GM18909 (cell line): ENCODE measurements around the gene PRKG1.

Experiments
- ATAC-seq: cut with Tn5 transposase; IDR thresholded peaks from one replicate; pipeline ENCODE4 v1.9.1; 2021; ENCODE audit warnings: mild to moderate bottlenecking; ENCODE audit not compliant: unreplicated experiment, poor library complexity

Gene PRKG1

DNA sequence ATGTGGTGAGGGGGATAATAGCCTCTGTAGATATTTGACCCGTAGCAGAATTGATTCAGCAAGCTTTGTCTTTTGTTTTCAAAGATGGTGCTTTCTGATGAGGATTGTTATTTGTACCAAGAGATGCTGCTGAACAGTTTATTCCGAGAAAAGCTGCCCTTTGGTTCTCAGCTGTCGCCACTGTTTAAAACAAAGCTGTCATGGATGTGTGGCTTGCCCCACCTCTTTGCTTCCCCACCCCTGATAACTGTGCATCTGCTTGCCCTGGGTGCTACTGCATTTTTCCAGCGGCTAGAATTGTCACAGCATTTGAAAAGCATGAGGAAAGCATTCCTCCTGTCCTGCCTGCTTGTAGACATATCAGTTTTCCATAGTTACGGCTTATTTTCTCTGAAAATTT lies 852.0 kb downstream of the PRKG1 start:
- no peak for ATAC-seq

DNA sequence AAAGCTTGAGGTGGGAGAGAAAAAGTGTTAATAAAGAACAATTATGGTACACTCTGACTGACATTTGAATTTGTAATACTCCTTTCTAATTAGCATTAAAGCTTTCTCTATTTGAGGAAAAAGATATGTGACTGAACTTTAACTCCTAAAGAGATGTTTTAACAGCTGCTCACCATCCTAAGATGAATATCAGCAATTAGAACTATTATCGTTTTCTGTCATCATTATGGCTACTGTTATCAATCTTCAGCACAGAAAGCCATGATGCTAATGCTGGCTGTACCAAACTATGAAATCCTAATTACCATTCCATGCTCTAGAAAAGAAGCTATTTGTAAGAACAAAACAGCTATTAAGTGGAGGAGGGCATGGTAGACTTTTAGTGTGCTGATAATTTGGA lies 853.9 kb downstream of the PRKG1 start:
- ATAC-seq = no peak

DNA sequence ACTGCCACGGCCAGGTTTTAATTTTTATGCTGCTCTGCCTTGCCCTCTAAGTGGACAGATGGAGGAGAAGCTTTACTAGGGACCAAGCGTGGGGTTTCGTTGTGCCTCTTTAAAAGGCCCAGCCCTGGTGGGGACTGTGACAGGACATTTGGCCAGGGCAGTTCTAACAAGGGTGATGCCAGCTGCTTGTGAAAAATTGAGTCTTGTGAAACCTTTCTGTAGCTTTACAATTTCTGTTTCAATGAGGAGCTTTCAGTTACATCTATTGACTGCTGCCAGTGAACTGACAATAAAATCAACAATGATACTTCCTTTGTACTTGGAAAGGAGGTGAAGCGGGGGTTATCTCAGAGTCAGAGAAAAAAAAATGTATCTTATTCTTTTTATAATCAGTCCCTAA lies 858.2 kb downstream of the PRKG1 start:
- peak; percentile 60 for ATAC-seq

DNA sequence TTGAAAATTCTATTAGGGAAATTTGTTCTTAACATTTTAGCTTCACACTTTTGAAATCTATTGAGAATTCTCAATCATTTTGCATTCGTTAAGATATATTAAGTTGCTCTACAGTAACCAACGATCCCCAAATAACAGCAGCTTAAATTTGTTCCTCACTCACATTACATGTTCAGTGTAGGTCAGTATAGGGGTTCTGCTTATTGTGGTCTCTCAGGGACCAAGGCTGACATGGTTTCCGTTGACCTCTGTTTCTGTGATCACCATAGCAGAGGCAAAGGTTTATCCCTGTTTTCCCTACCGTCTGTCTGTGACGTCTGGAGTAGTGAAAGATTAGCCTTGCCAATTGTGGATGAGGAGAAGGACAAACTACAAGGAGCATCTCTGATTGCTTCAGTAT lies 860.1 kb downstream of the PRKG1 start:
- ATAC-seq = no peak

DNA sequence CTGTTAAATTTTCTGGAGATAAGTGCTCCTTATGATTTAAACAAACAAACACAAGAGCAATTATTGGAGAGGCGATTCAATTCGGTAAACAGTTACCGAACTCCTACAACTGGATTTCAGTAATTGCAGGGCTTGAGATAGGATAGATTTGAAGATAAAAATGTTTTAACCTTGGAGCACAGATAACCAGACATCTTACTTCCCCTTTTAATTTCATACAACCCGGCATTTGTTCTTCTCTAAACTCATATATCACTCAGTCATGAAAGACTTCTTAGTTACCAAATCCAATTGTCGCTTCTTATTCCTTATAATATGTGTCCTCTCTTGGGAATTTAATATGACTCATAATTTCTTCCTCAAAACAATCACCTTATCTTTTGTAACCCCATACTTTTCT lies 861.1 kb downstream of the PRKG1 start:
- ATAC-seq = no peak

DNA sequence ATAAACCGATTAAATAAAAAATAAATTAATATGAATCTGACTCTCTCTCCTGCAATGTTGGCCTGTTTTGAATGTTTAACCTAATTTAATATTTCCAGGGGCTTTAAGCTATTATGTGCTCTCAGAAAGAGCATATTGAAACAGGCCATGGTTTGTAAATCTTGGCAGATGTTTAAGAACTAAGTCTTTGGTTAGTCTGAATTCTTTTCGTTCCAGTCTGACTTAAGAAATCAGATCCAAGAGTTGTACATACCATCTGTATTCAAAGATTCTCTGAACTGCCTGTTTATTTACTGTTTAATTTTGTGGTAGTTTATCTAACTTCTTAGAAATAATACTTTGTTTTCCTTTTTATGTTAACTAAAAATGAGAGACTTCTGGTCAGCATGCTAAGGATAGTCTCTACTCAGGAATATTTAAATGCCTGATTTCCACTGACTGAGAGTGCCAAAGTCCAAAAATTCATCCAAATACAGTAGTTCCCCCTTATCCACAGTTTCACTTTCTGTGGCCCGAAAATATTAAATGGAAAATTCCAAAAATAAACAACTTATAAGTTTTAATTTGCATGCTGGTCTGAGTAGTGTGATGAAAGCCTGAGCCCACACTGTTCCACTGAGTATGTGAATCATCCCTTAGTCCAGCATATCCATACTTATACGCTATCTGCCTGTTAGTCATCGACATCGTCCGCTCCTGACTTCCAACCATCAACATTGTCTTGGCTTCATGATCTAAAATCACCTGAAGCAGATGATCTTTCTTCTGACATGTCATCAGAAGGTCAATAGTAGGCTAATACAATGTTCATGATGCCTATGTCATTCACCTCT lies 863.2 kb downstream of the PRKG1 start:
- ATAC-seq = no peak

DNA sequence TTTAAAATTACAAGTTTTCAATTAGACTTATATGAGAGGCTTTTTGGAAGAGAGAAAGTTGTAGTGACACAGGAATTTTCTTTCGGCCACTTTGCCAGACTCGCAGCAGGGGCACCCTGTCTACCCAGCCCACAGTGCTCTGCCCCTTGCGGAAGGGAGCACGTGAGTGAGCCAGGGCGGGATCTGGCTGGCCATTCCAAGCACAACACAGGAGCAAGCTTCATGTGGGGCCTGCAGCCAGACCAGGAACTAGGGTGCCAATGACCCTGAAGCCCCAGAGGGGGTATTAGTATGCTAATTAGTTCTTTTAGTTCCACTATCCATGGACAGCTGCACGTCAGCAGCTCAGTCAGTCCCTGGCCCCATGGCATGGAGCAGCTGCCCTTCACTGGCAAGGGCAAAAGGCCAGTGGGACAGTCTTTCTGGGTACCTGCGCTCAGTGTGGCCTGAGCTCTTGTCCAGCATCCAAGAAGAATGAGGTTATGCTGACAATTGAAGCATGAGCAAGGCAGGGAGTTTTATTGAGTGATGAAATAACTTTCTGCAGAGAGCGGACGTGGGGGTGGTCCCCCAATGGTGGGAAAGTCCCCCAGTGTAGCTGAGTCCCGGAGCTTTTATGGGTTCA lies 876.2 kb downstream of the PRKG1 start:
- no peak for ATAC-seq

DNA sequence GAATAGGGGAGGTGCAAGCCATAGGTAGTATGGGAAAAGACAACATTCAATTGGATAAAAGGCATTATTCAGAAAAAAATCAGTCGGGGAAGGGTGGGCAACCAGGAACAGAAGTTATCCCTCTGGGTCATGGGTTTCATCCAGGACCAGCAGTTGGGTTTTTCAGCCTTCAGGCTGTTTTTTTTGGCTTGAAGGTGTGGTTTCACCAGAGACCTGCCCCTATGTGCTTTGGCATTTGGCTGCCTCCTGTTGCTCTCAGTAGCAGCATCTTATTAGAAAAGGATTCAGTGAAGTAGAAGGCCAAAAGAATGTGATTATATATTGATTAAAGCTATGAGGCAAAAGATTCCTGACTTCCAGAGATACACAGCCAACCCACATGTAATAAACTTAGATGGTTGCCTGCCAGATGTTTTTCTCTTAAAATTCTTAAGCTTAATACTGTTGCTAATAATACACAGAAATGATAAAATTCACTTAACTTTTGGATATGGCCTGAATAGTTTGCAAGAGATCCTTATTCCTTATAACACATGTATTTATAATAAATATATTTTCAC lies 876.8 kb downstream of the PRKG1 start:
- ATAC-seq = no peak

DNA sequence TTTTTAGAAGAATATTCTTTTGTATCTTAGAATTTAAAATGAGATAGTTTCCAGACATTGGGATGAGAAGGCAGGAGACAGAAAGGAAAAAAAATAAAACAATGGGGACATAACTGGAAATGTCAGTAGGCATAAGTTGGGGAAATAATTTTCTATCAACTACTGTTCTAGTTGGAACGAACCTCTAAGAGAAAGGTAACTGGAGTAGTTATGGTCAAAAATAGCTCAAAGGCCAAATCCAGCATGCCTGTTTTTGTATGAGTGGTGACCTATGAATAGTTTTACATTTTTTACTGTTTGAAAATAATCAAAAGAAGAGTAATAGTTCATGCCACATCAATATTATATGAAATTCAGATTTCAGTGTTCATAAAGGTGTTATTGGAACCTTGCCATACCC lies 877.3 kb downstream of the PRKG1 start:
- no peak for ATAC-seq

DNA sequence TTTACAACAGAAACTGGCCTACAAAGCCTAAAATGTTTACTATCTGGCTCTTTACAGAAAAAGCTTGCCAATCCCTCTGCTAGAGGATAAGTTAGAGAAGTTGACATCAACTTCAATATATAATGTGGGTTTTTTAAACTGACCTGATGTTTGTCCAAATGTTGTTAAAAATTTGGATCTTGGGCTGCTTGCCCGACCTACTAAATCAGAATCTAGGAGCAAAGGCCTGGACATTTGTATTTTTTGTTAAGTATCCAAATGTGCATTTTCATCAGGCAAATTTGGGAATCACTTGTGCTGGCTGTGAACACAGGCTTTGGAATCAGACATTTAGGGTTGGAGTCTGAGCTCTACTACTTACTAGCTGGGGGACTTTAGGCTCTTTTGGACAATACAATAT lies 877.8 kb downstream of the PRKG1 start:
- ATAC-seq = no peak

DNA sequence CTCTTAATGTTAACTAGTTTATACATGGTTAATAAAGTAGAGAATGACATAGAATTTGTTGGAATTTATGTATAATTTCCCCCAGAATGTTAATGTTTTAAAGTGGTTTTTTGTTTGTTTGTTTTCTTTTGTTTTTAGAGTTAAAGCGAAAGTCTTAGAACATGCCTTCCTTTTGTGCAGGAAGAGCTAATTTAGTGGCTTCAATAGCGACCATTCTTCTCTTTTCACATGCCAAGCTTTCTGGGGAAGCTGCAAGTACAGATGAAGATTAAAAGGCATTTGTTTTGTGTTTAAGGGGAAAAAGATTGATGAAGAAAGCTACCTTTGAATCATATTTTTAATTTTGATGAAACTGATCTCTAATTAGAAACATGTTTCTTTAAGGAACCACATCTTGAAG lies 881.4 kb downstream of the PRKG1 start:
- no peak for ATAC-seq

DNA sequence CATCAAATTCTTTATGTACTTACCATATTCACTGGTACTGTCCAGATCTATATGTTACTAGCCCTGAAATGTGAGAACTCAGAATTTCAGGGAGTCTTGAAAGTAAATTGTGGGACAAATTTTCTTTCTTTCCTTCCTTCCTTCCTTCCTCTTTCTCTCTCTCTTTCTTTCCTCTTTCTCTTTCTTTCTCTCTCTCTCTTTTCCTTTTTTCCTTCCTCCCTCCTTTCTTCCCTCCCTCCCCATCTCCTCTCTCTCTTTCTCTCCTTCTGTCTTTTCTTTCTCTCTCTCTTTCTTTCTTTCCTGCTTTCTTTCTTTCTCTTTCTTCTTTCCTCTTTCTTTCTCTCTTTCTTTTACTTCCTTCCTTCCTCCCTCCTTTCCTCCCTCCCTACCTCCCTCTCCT lies 882.5 kb downstream of the PRKG1 start:
- ATAC-seq = no peak

DNA sequence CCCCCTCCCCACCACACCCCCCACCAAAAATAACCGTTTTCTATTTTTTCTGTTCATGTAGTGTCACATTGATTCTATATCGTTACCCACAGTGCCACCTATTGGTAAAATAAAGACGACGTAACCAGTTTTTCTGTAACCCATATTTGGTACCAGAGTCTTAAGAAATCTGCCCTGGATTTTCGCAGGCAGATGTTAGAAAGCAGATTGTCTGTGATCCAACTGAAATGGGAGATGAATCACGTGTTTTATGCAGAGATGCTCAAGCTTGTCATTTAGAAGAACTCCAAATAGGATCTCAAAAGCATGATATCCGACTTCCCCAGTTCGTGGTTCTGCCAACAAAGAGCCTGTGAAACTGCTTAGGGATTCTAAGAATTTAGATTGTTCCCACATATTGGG lies 886.2 kb downstream of the PRKG1 start:
- peak; percentile 52 for ATAC-seq

DNA sequence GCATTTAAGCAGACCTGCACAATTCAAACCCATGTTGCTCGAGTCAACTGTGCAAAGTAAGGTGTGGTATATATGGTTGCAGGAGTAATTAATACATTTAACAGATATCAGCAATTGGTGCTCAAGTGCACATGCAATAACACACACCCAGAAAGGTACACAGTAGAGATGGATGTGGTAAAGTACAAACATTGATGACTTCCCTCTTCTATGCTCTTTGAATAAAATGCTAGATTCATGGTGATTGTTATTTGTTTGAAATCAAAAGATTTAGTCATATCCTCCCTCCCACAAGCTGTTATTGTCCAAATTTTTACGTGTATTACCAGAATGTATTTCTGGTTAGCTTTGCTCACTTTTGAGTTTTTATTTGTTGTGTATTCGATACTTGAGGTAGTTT lies 887.1 kb downstream of the PRKG1 start:
- no peak for ATAC-seq

DNA sequence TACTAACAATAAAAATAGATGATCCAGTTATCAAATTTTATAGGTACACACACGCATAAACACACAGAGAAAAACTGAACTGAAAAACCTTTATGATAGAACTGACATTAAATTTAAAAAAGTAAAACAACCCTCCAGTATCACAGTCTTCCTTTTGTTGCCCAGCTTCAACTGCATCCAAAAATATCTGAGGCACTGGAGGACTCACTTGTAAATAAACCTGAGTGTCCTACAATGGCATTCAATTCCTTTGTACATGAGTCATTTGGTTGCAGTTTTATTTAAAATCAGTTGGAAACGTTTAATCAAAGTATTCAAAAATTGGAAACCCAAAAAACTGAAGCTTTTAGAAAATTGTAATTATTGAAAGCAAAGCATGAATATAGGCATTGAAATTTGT lies 890.3 kb downstream of the PRKG1 start:
- ATAC-seq = no peak

DNA sequence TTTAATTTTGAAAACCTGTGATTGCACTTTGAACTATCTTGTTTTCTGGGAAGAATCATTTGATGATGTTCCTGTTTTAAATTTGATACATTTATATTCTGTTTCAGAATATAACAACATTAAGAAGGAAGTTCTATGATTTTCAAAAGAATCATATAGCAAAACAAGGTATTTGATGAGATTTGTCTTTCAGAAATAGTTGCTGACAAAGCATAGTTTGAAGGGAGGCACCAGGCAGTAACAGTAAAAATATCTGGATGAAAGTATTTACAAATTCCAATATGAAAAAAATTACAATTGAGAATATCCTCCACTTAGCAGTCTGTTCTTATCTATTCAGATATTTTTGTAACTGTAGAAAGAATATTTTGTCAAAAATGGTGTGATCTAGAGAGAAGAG lies 891.2 kb downstream of the PRKG1 start:
- ATAC-seq = no peak

DNA sequence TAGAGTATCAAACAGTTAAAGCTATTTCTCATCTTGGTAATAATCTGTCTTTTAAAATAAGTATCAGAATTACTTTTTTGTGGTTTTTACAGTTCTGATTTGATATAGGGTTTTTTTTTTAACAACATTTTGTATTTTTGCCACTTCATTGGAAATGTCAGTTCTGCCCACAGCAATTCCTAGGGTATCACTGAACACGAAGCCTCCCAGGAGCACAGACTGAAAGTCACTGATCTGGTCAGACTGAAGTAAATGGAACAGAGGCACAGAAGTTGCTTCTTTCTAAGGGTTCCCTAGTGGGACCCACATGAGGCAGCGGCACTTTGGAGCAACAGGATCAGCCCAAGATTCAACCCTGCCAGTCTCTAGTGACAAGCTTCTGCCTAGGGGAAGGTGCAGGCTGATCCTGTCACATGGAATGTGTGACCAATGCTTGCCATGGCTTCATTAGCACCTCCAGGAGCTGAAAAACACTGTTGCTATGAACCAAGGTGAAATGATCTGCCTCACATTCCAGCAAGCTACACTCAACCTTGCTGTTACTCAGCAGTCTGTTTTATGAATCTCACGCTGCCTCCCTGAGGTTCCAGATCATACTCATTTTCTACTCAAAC lies 898.6 kb downstream of the PRKG1 start:
- ATAC-seq = no peak

DNA sequence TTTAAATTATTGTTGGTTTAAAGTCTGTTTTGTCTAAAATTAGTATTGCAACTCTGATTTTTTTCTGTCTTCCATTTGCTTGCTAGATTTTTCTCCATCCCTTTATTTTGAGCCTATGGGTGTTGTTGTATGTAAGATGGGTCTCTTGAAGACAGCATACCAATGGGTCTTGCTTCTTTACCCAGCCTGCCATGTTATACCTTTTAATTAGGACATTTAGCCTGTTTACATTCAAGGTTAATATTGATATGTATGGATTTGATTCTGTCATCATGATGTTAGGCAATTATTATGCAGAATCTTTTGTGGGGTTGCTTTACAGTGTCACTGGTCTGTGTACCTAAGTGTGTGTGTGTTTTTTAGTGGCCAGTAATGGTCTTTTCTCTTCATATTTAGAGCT lies 906.5 kb downstream of the PRKG1 start:
- no peak for ATAC-seq

DNA sequence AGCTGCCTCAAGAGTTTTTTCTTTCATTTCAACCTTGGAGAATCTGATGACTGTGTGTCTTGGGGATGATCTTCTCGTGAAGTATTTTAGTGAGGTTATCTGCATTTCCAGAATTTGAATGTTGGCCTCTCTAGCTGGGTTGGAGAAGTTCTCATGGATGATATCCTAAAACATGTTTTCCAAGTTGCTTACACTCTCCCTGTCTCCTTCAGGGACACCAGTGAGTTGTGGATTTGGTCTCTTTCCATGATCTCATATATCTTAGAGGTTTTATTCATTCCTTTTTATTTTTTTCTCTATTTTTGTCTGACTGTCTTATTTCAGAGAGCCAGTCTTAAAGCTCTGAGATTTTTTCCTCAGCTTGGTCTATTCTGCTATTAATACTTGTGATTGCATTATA lies 907.4 kb downstream of the PRKG1 start:
- ATAC-seq = no peak

DNA sequence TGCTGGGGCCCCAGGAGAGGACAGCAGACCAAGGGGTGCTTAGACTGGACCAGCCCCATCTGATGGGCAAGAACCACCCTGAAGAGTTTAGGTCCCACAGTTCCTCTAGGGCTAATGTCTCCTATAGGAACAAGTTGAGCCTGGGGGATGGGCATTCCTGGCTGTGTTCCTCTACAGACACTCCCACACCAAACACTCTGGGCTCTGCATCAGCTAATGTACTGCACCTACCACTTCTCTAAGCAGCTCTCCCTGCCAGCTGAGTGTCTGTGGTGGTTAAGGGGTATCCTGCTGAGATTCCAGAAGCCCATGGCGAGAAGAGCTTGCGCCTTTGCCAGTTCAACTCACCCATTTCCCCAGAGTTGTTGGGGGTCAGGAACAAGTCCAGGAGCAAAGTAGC lies 909.2 kb downstream of the PRKG1 start:
- ATAC-seq = no peak

DNA sequence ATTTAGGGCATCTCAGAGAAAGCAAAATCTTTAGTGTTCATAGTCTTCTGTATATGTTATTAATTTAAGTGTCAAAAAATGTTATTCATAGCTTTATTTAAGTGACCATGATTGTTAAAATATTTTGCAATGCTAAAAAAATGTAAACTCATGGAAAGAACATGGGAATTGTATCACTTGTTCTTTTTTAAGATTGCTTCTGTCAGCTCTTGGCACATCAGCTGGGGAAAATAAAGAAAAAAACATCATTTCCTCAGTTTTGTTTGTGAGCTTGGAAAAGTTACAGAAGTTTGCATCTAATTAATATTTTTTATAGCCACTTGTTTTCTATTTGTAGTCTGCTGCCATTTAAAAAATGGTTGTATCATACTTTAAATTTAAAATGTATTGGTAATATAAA lies 911.0 kb downstream of the PRKG1 start:
- no peak for ATAC-seq
